ENCODE measurements around the gene AXDND1. TPM values are rescaled to one million over a fixed set of nuclear protein-coding genes. Genes with fewer than 3 reads are reported as not detected.

AXDND1 gene
- total RNA-seq, 2 donors from 2014 or later, result not detected

DNA sequence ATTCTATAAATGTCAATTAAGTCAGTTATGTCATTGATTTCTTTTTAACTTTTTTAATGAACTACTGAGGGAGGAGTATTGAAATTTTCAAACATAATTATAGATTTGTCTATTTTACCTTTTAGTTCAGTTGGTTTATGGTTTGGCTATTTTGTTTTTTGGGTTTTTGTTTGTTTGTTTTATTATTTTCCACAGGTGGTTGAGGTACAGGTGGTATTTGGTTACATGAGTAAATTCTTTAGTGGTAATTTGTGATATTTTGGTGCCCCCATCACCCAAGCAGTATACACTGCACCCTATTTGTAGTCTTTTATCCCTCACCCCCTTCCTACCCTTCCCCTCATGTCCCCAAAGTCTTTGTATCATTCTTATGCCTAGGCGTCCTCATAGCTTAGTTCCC lies 235.3 kb downstream of the AXDND1 start:
- intact Hi-C loops (cut with DNase I), result no loop called here

More for the DNA sequence above, 235.3 kb downstream of the AXDND1 start:
- DNase-seq (ENCODE audit: low spot score), result no peak

Other genes starting within 250 kb of the AXDND1 start
- gene ABL2, start 136.3 kb upstream of the AXDND1 start, total RNA-seq, result 10 to 100 TPM; 37.2 to 63.5 TPM
- 10 to 100 TPM; 39.9 to 48.1 TPM for gene SOAT1, start 72.2 kb upstream of the AXDND1 start, total RNA-seq
- not detected for gene NPHS2, start 210.0 kb downstream of the AXDND1 start, total RNA-seq
- gene TDRD5, start 225.9 kb downstream of the AXDND1 start, total RNA-seq, result not detected

Measured in posterior vena cava (tissue), 2 donors.